C4-2B (cell line): ENCODE results near the gene KIAA1586.

Experiments used
- ZFX ChIP-seq: fragments of 450-650 bp; IDR thresholded peaks from 2 replicates; pipeline ENCODE4 v1.6.1; 2017
- TF ChIP-seq, protein P1 (sequence below): fragments of 450-650 bp; conservative IDR thresholded peaks from 2 replicates; pipeline ENCODE4 v1.5.1; 2017; ENCODE audit warnings: mild to moderate bottlenecking

DNA sequence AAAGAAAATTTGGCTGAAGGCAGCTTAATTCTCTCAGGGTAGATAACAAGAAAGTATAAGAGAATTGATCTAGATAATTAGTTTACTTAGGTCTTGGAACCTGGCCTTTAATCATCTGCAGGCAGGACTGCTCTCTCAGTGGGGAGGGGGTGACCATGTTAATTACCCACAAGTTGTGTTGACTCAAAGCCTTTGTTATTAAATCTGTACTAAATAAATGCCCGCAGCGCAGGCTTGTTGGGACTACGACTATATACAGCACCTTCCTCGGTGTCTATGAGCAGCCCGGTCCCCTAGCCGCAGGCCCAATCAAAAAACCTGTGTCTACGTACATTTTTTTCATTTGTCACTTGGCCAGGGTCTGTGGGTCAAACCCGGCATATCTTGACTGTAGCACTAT, 27.9 kb downstream of the KIAA1586 start:
- TF ChIP-seq, protein P1, sequence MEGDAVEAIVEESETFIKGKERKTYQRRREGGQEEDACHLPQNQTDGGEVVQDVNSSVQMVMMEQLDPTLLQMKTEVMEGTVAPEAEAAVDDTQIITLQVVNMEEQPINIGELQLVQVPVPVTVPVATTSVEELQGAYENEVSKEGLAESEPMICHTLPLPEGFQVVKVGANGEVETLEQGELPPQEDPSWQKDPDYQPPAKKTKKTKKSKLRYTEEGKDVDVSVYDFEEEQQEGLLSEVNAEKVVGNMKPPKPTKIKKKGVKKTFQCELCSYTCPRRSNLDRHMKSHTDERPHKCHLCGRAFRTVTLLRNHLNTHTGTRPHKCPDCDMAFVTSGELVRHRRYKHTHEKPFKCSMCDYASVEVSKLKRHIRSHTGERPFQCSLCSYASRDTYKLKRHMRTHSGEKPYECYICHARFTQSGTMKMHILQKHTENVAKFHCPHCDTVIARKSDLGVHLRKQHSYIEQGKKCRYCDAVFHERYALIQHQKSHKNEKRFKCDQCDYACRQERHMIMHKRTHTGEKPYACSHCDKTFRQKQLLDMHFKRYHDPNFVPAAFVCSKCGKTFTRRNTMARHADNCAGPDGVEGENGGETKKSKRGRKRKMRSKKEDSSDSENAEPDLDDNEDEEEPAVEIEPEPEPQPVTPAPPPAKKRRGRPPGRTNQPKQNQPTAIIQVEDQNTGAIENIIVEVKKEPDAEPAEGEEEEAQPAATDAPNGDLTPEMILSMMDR, result no peak
- TF ChIP-seq ZFX, result no peak
